ENCODE data around the gene KDM4B.
"Not testable (repeated sequence)": the region's sequence is repeated elsewhere in the genome, so short reads cannot be mapped to it uniquely, and the experiment has no call there.

DNA sequence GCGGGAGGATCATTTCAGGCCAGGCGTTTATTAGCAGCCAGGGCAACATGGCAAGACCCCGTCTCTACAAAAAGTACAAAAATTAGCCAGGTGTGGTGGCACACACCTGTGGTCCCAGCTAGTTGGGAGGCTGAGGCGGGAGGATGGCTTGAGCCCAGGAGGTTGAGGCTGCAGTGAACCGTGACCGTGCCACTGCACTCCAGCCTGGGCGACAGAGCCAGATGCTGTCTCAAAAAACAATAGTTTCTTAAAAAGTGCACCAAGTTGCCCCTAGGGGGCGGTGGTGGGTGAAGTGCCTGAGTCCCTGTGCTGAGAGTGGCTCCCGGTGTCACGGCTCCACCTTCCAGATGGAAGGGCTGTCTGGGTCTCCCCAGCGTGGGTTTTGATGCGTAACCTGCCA is 60.7 kb downstream of the KDM4B start:
- TF ChIP-seq, protein P1, sequence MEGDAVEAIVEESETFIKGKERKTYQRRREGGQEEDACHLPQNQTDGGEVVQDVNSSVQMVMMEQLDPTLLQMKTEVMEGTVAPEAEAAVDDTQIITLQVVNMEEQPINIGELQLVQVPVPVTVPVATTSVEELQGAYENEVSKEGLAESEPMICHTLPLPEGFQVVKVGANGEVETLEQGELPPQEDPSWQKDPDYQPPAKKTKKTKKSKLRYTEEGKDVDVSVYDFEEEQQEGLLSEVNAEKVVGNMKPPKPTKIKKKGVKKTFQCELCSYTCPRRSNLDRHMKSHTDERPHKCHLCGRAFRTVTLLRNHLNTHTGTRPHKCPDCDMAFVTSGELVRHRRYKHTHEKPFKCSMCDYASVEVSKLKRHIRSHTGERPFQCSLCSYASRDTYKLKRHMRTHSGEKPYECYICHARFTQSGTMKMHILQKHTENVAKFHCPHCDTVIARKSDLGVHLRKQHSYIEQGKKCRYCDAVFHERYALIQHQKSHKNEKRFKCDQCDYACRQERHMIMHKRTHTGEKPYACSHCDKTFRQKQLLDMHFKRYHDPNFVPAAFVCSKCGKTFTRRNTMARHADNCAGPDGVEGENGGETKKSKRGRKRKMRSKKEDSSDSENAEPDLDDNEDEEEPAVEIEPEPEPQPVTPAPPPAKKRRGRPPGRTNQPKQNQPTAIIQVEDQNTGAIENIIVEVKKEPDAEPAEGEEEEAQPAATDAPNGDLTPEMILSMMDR (conservative IDR thresholded peaks at IDR 0.05 in 1 of 2, IDR thresholded peaks at IDR 0.05 in 1 of 2; ENCODE audit: low read depth in 1 of 2, low read length in 2 of 2), result peak; percentile 61 to 73
- TF ChIP-seq EZH2 (IDR thresholded peaks at IDR 0.05; ENCODE audit: low read length, missing control alignments), result not testable (repeated sequence)
